GM12878 (cell line): ENCODE results near the gene VDR. TPM values are rescaled to one million over a fixed set of nuclear protein-coding genes. Genes with fewer than 3 reads are reported as not detected.

Experiments used
- ATAC-seq: fragments of 200-7000 bp; cut with Tn5 transposase; 3 replicates; pipeline ENCODE4 v1.9.1; 2020; ENCODE audit warnings: mild to moderate bottlenecking, moderate library complexity
- BruUV-seq: library from RNA; stranded (reverse); fragments of 400-500 nt; replicated peaks from 2 replicates; lab custom pipeline; 2021; lab: Mats Ljungman, UMichigan
- CTCF ChIA-PET: fragments of 300-600 bp; sonication (Branson Sonifier 250); formaldehyde crosslinking; extraction: SDS; loops from one replicate; lab custom pipeline; 2021; ENCODE audit warnings: inconsistent platforms; lab: Yijun Ruan, JAX
- POLR2A ChIA-PET: fragments of 350-600 bp; formaldehyde crosslinking; extraction: SDS; loops from one replicate; lab custom pipeline; 2021; ENCODE audit warnings: inconsistent platforms; lab: Charles Lee
- RAD21 ChIA-PET: fragments of 300-600 bp; sonication (Branson Sonifier 250); formaldehyde crosslinking; loops from one replicate; lab custom pipeline; 2023; ENCODE audit warnings: antibody characterized with exemption; ENCODE audit not compliant: unreplicated experiment; lab: Charles Lee
- SMC1A ChIA-PET: fragments of 300-600 bp; sonication (Branson Sonifier 250); formaldehyde crosslinking; loops from one replicate; lab custom pipeline; 2023; ENCODE audit not compliant: unreplicated experiment, uncharacterized antibody; lab: Charles Lee
- DNase-seq: peaks from one replicate; pipeline ENCODE4 v3.0.0-alpha.2; 2011; ENCODE audit warnings: low read depth, low spot score
- FAIRE-seq: peaks from 3 replicates; lab custom pipeline; 2011; peaks lifted over from hg19 to GRCh38; lab: Jason Lieb, UNC
- H2AFZ ChIP-seq: 2 replicates; pipeline ENCODE4 v1.6.0; 2011; ENCODE audit warnings: low read depth, low read length, control low read depth; ENCODE audit not compliant: control insufficient read depth
- H3K27ac ChIP-seq: 2 replicates; pipeline ENCODE4 v1.5.1; 2011; ENCODE audit warnings: control low read depth; ENCODE audit not compliant: control insufficient read depth, insufficient read depth
- H3K27me3 ChIP-seq, 2 experiments: replicated peaks in 1 of 2; 2 replicates each; pipeline versions ENCODE4 v1.6.0 to v1.6.1; 2011; ENCODE audit warnings: low read length in 1 of 2; ENCODE audit not compliant: control insufficient read depth in 2 of 2, insufficient read depth in 2 of 2
- H3K36me3 ChIP-seq, 2 experiments: 2 replicates each; pipeline ENCODE4 v1.5.1; 2011; ENCODE audit warnings: low read length in 1 of 2; ENCODE audit not compliant: control insufficient read depth in 2 of 2, insufficient read depth in 2 of 2
- H3K4me1 ChIP-seq: 2 replicates; pipeline ENCODE4 v1.6.1; 2011; ENCODE audit warnings: mild to moderate bottlenecking, low read length, moderate library complexity, mixed read lengths; ENCODE audit not compliant: control insufficient read depth, insufficient read depth
- H3K4me2 ChIP-seq: 2 replicates; pipeline ENCODE4 v1.6.0; 2011; ENCODE audit warnings: control low read depth; ENCODE audit not compliant: control insufficient read depth, insufficient read depth
- H3K4me3 ChIP-seq: fragments of 200-600 bp; sonication (generic); 2 replicates; pipeline ENCODE4 v1.5.1; 2016
- H3K79me2 ChIP-seq: 2 replicates; pipeline ENCODE4 v1.6.0; 2011; ENCODE audit warnings: low read length; ENCODE audit not compliant: control insufficient read depth, insufficient read depth
- H3K9ac ChIP-seq: 2 replicates; pipeline ENCODE4 v1.8.0; 2011; ENCODE audit warnings: low read length, control low read depth, mixed read lengths; ENCODE audit not compliant: control insufficient read depth, insufficient read depth
- H3K9me3 ChIP-seq: replicated peaks from 3 replicates; pipeline ENCODE4 v1.5.1; 2011; ENCODE audit warnings: mild to moderate bottlenecking, low read length; ENCODE audit not compliant: control insufficient read depth, insufficient read depth
- H4K20me1 ChIP-seq: 2 replicates; pipeline ENCODE4 v1.6.0; 2011; ENCODE audit not compliant: control insufficient read depth, insufficient read depth
- BRCA1 ChIP-seq: IDR thresholded peaks from 2 replicates; pipeline ENCODE4 v1.6.1; 2011; ENCODE audit warnings: low read depth, low read length, improper control_type of control experiment
- ELK1 ChIP-seq: IDR thresholded peaks from 2 replicates; pipeline ENCODE4 v1.6.1; 2012; ENCODE audit warnings: low read depth, low read length, improper control_type of control experiment
- HDAC2 ChIP-seq: fragments of 200-600 bp; sonication (generic); IDR thresholded peaks from 2 replicates; pipeline ENCODE4 v1.6.1; 2017
- HSF1 ChIP-seq: fragments of 150-350 bp; IDR thresholded peaks from 2 replicates; pipeline ENCODE4 v1.6.1; 2014; ENCODE audit warnings: mild to moderate bottlenecking, low read depth, low read length
- IRF5 ChIP-seq: fragments of 450-650 bp; IDR thresholded peaks from 2 replicates; pipeline ENCODE4 v1.6.1; 2017; ENCODE audit warnings: borderline replicate concordance
- JUNB ChIP-seq: IDR thresholded peaks from 2 replicates; pipeline ENCODE4 v1.6.1; 2016; ENCODE audit warnings: antibody characterized with exemption, mild to moderate bottlenecking
- NFIC ChIP-seq: IDR thresholded peaks from 2 replicates; pipeline ENCODE4 v1.6.1; 2012; ENCODE audit warnings: low read depth, mild to moderate bottlenecking, inconsistent platforms, low read length, moderate library complexity
- NFYB ChIP-seq: IDR thresholded peaks from 2 replicates; pipeline ENCODE4 v1.6.1; 2011; ENCODE audit warnings: low read depth, mild to moderate bottlenecking, low read length, improper control_type of control experiment, moderate library complexity; ENCODE audit not compliant: insufficient read depth
- NR2C1 ChIP-seq: fragments of 450-650 bp; IDR thresholded peaks from 2 replicates; pipeline ENCODE4 v1.6.1; 2017; ENCODE audit warnings: antibody characterized with exemption, mild to moderate bottlenecking, moderate library complexity
- PAX8 ChIP-seq: fragments of 450-650 bp; IDR thresholded peaks from 2 replicates; pipeline ENCODE4 v1.6.1; 2017; ENCODE audit warnings: mild to moderate bottlenecking, moderate library complexity
- PKNOX1 ChIP-seq: fragments of 450-650 bp; IDR thresholded peaks from 2 replicates; pipeline ENCODE4 v1.6.1; 2016; ENCODE audit warnings: mild to moderate bottlenecking
- SMC3 ChIP-seq: IDR thresholded peaks from 2 replicates; pipeline ENCODE4 v1.6.1; 2011; ENCODE audit warnings: low read length, improper control_type of control experiment, borderline replicate concordance
- TARDBP ChIP-seq: IDR thresholded peaks from 2 replicates; pipeline ENCODE4 v1.6.1; 2016; ENCODE audit warnings: borderline replicate concordance
- YBX1 ChIP-seq: fragments of 450-650 bp; IDR thresholded peaks from 2 replicates; pipeline ENCODE4 v1.6.1; 2016; ENCODE audit warnings: antibody characterized with exemption
- YY1 ChIP-seq: IDR thresholded peaks from 2 replicates; pipeline ENCODE4 v1.6.1; 2011; ENCODE audit warnings: low read depth, mild to moderate bottlenecking, low read length
- ZBED1 ChIP-seq: IDR thresholded peaks from 2 replicates; pipeline ENCODE4 v1.6.1; 2016; ENCODE audit warnings: borderline replicate concordance
- ZBTB40 ChIP-seq: fragments of 450-650 bp; IDR thresholded peaks from 2 replicates; pipeline ENCODE4 v1.6.1; 2016; ENCODE audit warnings: mild to moderate bottlenecking, moderate library complexity, borderline replicate concordance
- WGBS: methylation state at CpG from one replicate; pipeline ENCODE4 v1.1.6; 2016; ENCODE audit warnings: low lambda C conversion rate; ENCODE audit not compliant: insufficient replicate concordance, insufficient coverage; ENCODE audit errors: missing lambda C conversion rate; 5-methylcytosine and 5-hydroxymethylcytosine counted together
- in situ Hi-C: fragments of 300-500 bp; cut with MboI; formaldehyde crosslinking; loops from 9 replicates; pipeline ENCODE4 v1.14.3; 2018; ENCODE audit warnings: mixed read lengths
- intact Hi-C: fragments of 100-400 bp; cut with micrococcal nuclease; formaldehyde crosslinking; loops from one replicate; pipeline ENCODE4 v1.14.2; 2022; ENCODE audit not compliant: unreplicated experiment
- polyA plus RNA-seq, 11 experiments: library from polyadenylated mRNA; depleted of rRNA in 4 of 11; unstranded in 6 of 11; stranded (reverse) in 5 of 11; fragments of >200 nt; fragmentation: Nextera tagmentation in 4 of 11; fragmentation: Illumina TruSeq in 1 of 11; extraction: Ambion mirVana in 4 of 11; extraction: Trizol in 1 of 11; gene quantifications; 1 replicate in 1 of 11; 2 replicates in 10 of 11; pipeline versions ENCODE4 v1.2.1 to v1.2.3, GENCODE V29; 2011 to 2016; ENCODE audit warnings: inconsistent platforms in 2 of 11, missing spikeins in 2 of 11, low read depth in 1 of 11
- total RNA-seq, 4 experiments: library from RNA; depleted of rRNA in 3 of 4; stranded (reverse); fragments of >200 nt in 3 of 4; fragmentation: Illumina TruSeq in 1 of 4; extraction: Trizol in 1 of 4; gene quantifications; 2 replicates each; pipeline versions ENCODE4 v1.2.1 to v1.2.3, GENCODE V29; 2013 to 2021

The VDR gene
- total and polyA plus RNA-seq, 10 of the 15 experiments (the other 5 are each of a cell fraction or from before 2014, with no cell fraction given), result 0.27 to 7.9 (median 3.0) TPM

- Histone ChIP-seq H3K9me3 (no peaks in the 10 kb centered on the region), H2AFZ (no peak overlapping the region), H3K4me1 (no peaks in the 10 kb centered on the region), H4K20me1 (no peaks in the 10 kb centered on the region), H3K9ac (no peak overlapping the region), H3K4me2 (no peak overlapping the region), H3K79me2 (no peaks in the 10 kb centered on the region), H3K27me3 (peaks cover 0 to 3% of the 10 kb centered on the region in 2 experiments; a peak in 1 of 4 replicates), H3K36me3 (no peaks in the 10 kb centered on the region), H3K27ac (no peak overlapping the region), H3K4me3 (no peak overlapping the region)
- no peak for FAIRE-seq
- ATAC-seq, result no peak
- SMC1A ChIA-PET, result interaction anchor here (0.6 to 1.1 kb wide), 4 partner anchors 8 to 258 kb away, joined by 3 to 4 read pairs (median 3); partner anchors contain the start of gene VDR
- no peak for DNase-seq
- POLR2A ChIA-PET, result no interaction called here
- CTCF ChIA-PET, result interaction anchor here (0.8 to 2.0 kb wide), 4 partner anchors 8 to 36 kb away, joined by 3 to 8 read pairs (median 4); partner anchors contain the start of gene VDR
- no TSS peak for BruUV-seq
- intact Hi-C loops, result no loop called here
- in situ Hi-C loops, result no loop called here
- RAD21 ChIA-PET, result no interaction called here
- 35% methylated on average over 3 of the region's 3 CpGs for WGBS
- TF ChIP-seq JUNB (no peak), IRF5 (no peak), ZBTB40 (no peak), HDAC2 (no peak), ELK1 (no peak), PKNOX1 (no peak), ZBED1 (no peak), BRCA1 (no peak), HSF1 (no peak), NR2C1 (no peak), NFIC (no peak), NFYB (no peak), YY1 (no peak), PAX8 (no peak), YBX1 (no peak), TARDBP (no peak), SMC3 (no peak)
These were observed 8.3 kb upstream of the VDR start for GRCh38 chr12:47913081-47913480.
